Measurements from ENCODE around the gene TSPAN10. TPM values are rescaled to one million over a fixed set of nuclear protein-coding genes. Genes with fewer than 3 reads are reported as not detected.

The TSPAN10 gene
- total and polyA plus RNA-seq, 2 of the 8 experiments (the other 6 are each of a cell fraction or from before 2014, with no cell fraction given), result 0.99 to 1.1 TPM

- TF ChIP-seq CHD7 (IDR thresholded peaks at IDR 0.05; ENCODE audit: insufficient replicate concordance, low read length) (no peak), CBX5 (IDR thresholded peaks at IDR 0.05; ENCODE audit: low read depth, low read length) (no peak), NRF1 (IDR thresholded peaks at IDR 0.05; ENCODE audit: low read depth, low read length) (no peak), USF2 (IDR thresholded peaks at IDR 0.05; ENCODE audit: low read length) (no peak), RFX5 (IDR thresholded peaks at IDR 0.05; ENCODE audit: borderline replicate concordance, low read depth, low read length) (no peak)
These were observed 58.2 kb downstream of the TSPAN10 start (continued) for GRCh38 chr17:81695211-81695610.

All from H1 (cell line).